HG03521 (cell line): ENCODE measurements around the gene TMEM38A.

Experiments
- ATAC-seq: cut with Tn5 transposase; IDR thresholded peaks from one replicate; pipeline ENCODE4 v1.9.1; 2021; ENCODE audit warnings: mild to moderate bottlenecking, moderate library complexity; ENCODE audit not compliant: unreplicated experiment

TMEM38A gene, protein sequence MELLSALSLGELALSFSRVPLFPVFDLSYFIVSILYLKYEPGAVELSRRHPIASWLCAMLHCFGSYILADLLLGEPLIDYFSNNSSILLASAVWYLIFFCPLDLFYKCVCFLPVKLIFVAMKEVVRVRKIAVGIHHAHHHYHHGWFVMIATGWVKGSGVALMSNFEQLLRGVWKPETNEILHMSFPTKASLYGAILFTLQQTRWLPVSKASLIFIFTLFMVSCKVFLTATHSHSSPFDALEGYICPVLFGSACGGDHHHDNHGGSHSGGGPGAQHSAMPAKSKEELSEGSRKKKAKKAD

GRCh38 chr19:16660763-16661479, at the start of gene TMEM38A:
Gene TMEM38A, plus strand, starts transcription at chr19:16661139. Its CDS starts 79 bp downstream, at chr19:16661218.
- ATAC-seq: peak; percentile 18

GRCh38 chr19:16612636-16613035, 48.3 kb upstream of the TMEM38A start:
- ATAC-seq: no peak

- ATAC-seq: no peak
Measured at GRCh38 chr19:16613841-16614240, 47.1 kb upstream of the TMEM38A start.

DNA sequence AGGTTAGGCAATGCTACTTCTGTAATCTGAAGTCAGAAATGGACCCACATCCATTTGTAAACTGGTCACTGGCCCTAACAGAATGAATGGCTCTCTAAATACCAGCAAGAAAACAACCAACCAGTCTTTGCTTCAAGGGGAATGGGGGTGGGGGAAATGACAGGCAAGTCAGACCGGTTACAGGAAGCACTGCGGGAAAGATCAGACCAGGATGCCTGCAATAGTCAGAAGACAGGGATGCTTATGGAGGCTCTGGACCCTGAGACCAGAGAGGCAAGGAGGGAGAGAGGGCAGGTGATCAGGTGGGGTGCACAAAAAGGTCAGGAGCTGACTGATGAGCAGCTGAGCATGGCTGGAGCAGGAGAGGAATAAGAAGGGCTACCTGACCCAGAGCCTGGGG, 46.0 kb upstream of the TMEM38A start:
- no peak for ATAC-seq

DNA sequence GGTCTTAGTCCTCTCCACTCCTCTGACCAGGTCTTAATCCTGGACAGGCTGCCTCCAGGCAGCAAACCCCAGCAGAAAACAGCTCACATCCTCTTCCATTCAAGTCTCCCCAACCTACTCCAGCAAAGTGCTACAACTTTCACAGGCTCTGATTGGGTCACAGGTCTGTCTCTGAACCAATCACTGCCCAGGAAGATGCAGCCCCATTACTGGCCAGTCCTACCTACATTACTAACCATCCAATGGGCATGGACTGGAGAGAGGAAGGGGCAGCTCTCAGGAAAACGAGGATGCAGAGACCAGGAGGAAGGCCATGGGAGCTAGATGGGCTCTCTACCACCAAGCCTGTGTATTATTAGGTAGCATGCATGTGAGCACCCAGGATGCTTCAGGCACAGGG, 45.1 kb upstream of the TMEM38A start:
- ATAC-seq: no peak

GRCh38 chr19:16618248-16618647, 42.7 kb upstream of the TMEM38A start:
- no peak for ATAC-seq

GRCh38 chr19:16619457-16619856, 41.5 kb upstream of the TMEM38A start:
- ATAC-seq: no peak

GRCh38 chr19:16620018-16620417, 40.9 kb upstream of the TMEM38A start:
- no peak for ATAC-seq

DNA sequence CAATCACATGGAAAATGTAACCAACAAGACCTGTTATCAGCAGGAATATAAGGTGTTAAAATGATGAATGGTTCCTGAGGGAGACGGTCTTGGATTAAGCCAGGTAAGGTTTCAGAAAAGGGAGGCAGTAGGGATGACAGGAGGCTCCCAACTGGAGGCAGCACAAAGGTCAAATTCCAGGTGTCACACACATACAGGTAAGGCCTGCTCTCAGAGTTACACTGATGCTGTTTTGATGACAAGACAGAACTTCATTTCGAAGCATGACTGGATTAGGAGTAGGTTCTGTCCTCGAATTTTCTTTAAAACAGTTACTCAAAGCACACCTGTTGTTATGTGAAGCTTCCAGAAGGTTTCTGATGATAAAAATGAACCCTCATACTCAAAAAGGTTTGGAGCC, 40.4 kb upstream of the TMEM38A start:
- ATAC-seq: no peak

- ATAC-seq: no peak
Measured at GRCh38 chr19:16621165-16621800, 39.7 kb upstream of the TMEM38A start.

DNA sequence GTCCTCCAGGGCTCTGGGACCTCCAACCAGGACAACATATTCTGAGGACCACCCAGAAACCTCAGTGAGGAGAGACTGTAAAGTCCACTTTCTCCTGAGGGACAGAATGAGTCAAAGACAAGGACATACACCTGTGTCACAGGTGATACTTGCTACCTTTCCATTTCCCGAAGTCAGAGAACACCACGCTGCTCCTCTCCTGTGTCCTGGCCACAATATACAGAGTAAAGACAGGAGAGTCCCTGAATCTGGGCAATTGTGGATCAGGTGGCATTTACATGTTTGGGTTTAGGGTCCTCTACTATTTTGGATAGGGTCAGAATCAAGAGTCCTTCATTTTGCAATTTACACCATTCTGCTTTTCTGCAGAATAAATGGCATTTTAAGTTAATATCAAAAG, 37.9 kb upstream of the TMEM38A start:
- no peak for ATAC-seq

DNA sequence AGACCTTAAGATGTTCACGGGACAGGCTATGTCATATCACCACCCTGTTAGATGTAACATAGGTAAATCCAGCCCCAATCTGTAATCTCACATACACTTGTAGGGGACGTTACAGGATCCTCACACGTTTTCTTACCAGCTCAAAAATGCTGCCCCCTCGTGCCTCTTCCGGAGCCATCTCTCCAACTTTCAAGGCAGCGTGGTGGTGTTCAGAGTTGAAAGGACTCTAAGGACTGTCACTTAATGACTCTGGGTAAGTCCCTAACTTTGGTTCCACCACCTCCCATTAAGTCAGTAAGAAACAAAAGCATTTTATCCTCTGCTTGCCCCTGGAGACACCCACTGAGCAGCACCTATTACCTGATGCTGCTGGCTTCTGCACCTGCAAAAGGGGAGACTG, 37.4 kb upstream of the TMEM38A start:
- ATAC-seq: no peak

DNA sequence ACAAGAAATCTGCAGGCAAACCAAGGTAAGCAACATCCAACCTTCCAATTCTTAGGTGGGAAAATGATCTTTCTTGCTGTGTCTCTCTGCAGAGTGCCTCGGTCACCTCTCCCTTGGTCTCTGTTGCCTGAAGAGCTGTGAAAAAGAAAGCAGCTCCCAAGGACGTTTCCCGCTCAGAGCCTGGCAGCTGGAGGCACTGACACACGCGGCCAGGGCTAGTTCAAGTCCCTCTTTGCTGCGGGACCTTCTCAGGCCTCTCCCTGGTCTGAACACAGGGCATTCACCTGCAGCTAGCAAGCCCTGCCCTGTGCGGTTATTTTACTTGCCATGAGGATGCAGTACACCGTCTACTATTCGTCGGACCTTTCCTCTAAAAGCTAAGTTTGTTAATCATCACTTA, 36.7 kb upstream of the TMEM38A start:
- no peak for ATAC-seq

GRCh38 chr19:16625163-16625958, 35.6 kb upstream of the TMEM38A start:
- ATAC-seq: no peak

- ATAC-seq: no peak
Measured at GRCh38 chr19:16626796-16627192, 34.1 kb upstream of the TMEM38A start.

GRCh38 chr19:16627193-16627927, 33.6 kb upstream of the TMEM38A start:
- ATAC-seq: peak; percentile 3

DNA sequence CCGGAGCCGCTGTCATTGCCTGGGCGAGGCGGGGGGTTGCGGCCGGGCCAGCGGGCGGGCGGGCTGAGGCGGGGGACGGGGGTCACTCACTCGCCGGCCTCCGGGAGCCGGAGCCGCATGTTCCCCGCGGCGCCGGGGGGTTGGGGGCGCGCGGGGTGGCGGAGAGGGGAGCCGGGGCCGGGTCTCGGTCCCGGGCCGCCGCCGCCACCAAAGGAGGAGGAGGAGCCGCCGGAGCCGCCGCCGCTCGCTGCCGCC, 33.1 kb upstream of the TMEM38A start:
- ATAC-seq: no peak

- ATAC-seq: peak; percentile 90
Measured at GRCh38 chr19:16628183-16628983, 32.6 kb upstream of the TMEM38A start, which contains the start of gene MED26. Gene MED26, minus strand, starts transcription at chr19:16628204. Its CDS starts 261 bp downstream, at chr19:16627943.

DNA sequence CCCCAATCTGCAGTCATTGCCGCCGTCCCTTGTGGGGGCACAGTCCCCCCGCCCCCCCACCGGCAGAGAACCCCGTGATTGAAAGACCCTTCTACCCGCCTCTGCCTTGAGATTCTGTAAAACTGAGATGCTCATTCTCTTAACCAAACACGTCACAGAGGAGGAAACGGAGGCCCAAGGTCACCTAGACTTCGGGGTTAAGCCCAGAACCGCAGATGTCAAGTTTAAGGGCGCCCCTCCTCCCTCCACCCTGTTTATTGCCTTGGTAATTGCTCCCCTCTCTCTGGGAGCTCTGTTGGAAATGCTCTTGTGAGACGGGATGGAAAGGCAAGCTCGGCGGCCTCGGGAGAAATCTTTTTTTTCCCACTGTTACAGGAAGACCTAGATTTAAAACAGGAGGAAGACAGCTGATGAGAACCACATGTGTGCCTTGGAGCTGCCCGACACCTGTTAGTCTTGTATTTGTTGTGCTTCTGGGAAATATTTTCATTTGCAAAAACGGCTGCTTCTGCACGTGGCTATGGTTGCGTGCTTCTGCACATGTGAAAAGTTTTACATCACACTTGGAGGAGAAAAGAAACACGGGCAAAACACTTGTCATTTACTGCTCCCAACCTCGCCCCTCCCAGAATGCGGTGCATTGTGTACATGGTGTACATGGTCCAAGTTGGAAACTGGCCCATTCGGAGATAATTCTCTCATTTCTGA, 31.8 kb upstream of the TMEM38A start:
- no peak for ATAC-seq
